ENCODE data around the gene ZDHHC18.

DNA sequence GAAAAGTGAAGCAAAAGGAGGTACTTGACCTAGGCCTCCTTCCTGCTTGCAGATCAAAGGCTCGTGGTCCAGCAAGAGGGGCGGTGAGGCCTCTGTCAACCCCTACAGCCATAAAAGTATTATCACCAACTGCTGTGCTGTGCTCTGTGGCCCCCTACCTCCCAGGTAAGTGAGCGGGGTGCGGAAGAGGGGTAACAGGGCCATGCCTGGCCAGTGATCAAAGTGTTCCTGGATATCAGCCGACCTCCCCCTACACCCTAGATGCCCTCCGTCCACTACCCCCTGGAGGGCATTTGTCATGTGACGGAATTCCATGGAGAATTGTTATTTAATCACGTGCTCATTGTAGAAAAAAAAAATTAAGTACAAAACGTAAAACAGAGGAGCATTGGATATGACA is 26.2 kb downstream of the ZDHHC18 start:
- TF ChIP-seq, protein P1, sequence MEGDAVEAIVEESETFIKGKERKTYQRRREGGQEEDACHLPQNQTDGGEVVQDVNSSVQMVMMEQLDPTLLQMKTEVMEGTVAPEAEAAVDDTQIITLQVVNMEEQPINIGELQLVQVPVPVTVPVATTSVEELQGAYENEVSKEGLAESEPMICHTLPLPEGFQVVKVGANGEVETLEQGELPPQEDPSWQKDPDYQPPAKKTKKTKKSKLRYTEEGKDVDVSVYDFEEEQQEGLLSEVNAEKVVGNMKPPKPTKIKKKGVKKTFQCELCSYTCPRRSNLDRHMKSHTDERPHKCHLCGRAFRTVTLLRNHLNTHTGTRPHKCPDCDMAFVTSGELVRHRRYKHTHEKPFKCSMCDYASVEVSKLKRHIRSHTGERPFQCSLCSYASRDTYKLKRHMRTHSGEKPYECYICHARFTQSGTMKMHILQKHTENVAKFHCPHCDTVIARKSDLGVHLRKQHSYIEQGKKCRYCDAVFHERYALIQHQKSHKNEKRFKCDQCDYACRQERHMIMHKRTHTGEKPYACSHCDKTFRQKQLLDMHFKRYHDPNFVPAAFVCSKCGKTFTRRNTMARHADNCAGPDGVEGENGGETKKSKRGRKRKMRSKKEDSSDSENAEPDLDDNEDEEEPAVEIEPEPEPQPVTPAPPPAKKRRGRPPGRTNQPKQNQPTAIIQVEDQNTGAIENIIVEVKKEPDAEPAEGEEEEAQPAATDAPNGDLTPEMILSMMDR (IDR thresholded peaks at IDR 0.05) = no peak
- TF ChIP-seq POLR2A (IDR thresholded peaks at IDR 0.05) = no peak
